HUES64 (cell line): ENCODE measurements around the gene RNF31. TPM values are rescaled to one million over a fixed set of nuclear protein-coding genes. Genes with fewer than 3 reads are reported as not detected.
"Not testable (repeated sequence)": the region's sequence is repeated elsewhere in the genome, so short reads cannot be mapped to it uniquely, and the experiment has no call there.

ENCODE experiments used
- H3K27ac ChIP-seq: 2 replicates; pipeline ENCODE4 v1.7.0; 2013; ENCODE audit warnings: low read depth, low read length, inconsistent platforms
- H3K27me3 ChIP-seq: 2 replicates; pipeline ENCODE4 v1.6.1; 2013; ENCODE audit warnings: mild to moderate bottlenecking, low read length; ENCODE audit not compliant: insufficient read depth
- H3K36me3 ChIP-seq: 2 replicates; pipeline ENCODE4 v1.6.1; 2013; ENCODE audit warnings: mild to moderate bottlenecking, low read length; ENCODE audit not compliant: insufficient read depth
- H3K4me1 ChIP-seq: 2 replicates; pipeline ENCODE4 v1.6.1; 2013; ENCODE audit warnings: mild to moderate bottlenecking, low read length, moderate library complexity; ENCODE audit not compliant: insufficient read depth
- H3K4me3 ChIP-seq: 2 replicates; pipeline ENCODE4 v1.5.1; 2013; ENCODE audit warnings: mild to moderate bottlenecking, low read length, moderate library complexity
- H3K9ac ChIP-seq: 2 replicates; pipeline ENCODE4 v1.6.1; 2013; ENCODE audit warnings: mild to moderate bottlenecking, low read depth, low read length
- H3K9me3 ChIP-seq: 2 replicates; pipeline ENCODE4 v1.6.1; 2013; ENCODE audit warnings: low read depth, low read length; ENCODE audit not compliant: insufficient read depth
- WGBS: fragments of 150-250, 120-280 bp; methylation state at CpG from one replicate; pipeline ENCODE4 v1.1.7; 2013; ENCODE audit warnings: missing lambda C conversion rate; 5-methylcytosine and 5-hydroxymethylcytosine counted together
- polyA plus RNA-seq, 2 experiments: library from polyadenylated mRNA; stranded (reverse); fragments of 50-300 nt; gene quantifications; one replicate each; pipeline ENCODE4 v1.2.3, GENCODE V29; 2013

Gene RNF31
- 33.3 TPM for polyA plus RNA-seq (2013, experiment 1 of 2)
- 43.2 TPM for polyA plus RNA-seq (2013, experiment 2 of 2)

GRCh38 chr14:24146978-24147760 lies at the start of gene RNF31:
RNF31 (plus strand) TSS chr14:24147498; CDS start chr14:24147699, 201 bp downstream.
- Histone ChIP-seq H3K36me3 (peaks cover 55% of the 10 kb centered on the region), H3K9me3 (no peaks in the 10 kb centered on the region), H3K9ac (peak within 1 kb of the TSS; percentile 83), H3K27ac (peak within 1 kb of the TSS; percentile 54), H3K4me1 (peaks cover 10% of the 10 kb centered on the region; the same call in 1 of the 2 replicates), H3K27me3 (no peaks in the 10 kb centered on the region), H3K4me3 (peak within 1 kb of the TSS; percentile 92)
- under 1% methylated on average over 57 of the region's 57 CpGs for WGBS

- no peaks in the 10 kb centered on the region for H3K27me3 ChIP-seq
- H3K9me3 ChIP-seq, result no peaks in the 10 kb centered on the region
- H3K4me3 ChIP-seq, result no peak overlapping the region
- H3K9ac ChIP-seq, result no peak overlapping the region
- H3K4me1 ChIP-seq, result peaks cover 13% of the 10 kb centered on the region
- H3K27ac ChIP-seq, result no peak overlapping the region
- peaks cover 44% of the 10 kb centered on the region for H3K36me3 ChIP-seq
- WGBS, result 95% methylated on average over 16 of the region's 16 CpGs
These were observed 48.9 kb upstream of the RNF31 start for GRCh38 chr14:24098229-24098926.

GRCh38 chr14:24098927-24099813 lies 48.1 kb upstream of the RNF31 start:
- no peaks in the 10 kb centered on the region for H3K27me3 ChIP-seq
- H3K27ac ChIP-seq, result no peak overlapping the region
- H3K36me3 ChIP-seq, result peaks cover 51% of the 10 kb centered on the region
- H3K9ac ChIP-seq, result no peak overlapping the region
- WGBS, result 92% methylated on average over 17 of the region's 17 CpGs
- H3K9me3 ChIP-seq, result no peaks in the 10 kb centered on the region
- H3K4me3 ChIP-seq, result no peak overlapping the region
- 0 out of 2 replicates have a peak, but pooled peaks cover 9% of the 10 kb centered on the region for H3K4me1 ChIP-seq

- WGBS, result 90% methylated on average over 4 of the region's 4 CpGs
- Histone ChIP-seq H3K27me3 (no peaks in the 10 kb centered on the region), H3K9ac (no peak overlapping the region), H3K27ac (no peak overlapping the region), H3K9me3 (peaks cover 5% of the 10 kb centered on the region; the same call in 1 of the 2 replicates), H3K36me3 (peaks cover 51% of the 10 kb centered on the region), H3K4me3 (no peak overlapping the region), H3K4me1 (0 out of 2 replicates have a peak, but pooled peaks cover 4% of the 10 kb centered on the region)
These were observed 46.9 kb upstream of the RNF31 start for GRCh38 chr14:24100197-24100981.

- WGBS, result 100% methylated on average over 1 of the region's 3 CpGs
- H3K36me3 ChIP-seq, result peaks cover 51% of the 10 kb centered on the region
These were observed 46.3 kb upstream of the RNF31 start for GRCh38 chr14:24100982-24101494.

GRCh38 chr14:24102357-24103048 lies 44.8 kb upstream of the RNF31 start:
- Histone ChIP-seq H3K4me3 (no peak overlapping the region), H3K27ac (no peak overlapping the region), H3K9me3 (peaks cover 5% of the 10 kb centered on the region; the same call in 1 of the 2 replicates), H3K9ac (no peak overlapping the region), H3K4me1 (no peaks in the 10 kb centered on the region), H3K36me3 (peaks cover 51% of the 10 kb centered on the region), H3K27me3 (no peaks in the 10 kb centered on the region)
- WGBS, result 93% methylated on average over 7 of the region's 7 CpGs

More at GRCh38 chr14:24100982-24101494, 46.3 kb upstream of the RNF31 start:
- H3K4me3 ChIP-seq, result no peak overlapping the region
- H3K9me3 ChIP-seq, result peaks cover 5% of the 10 kb centered on the region; the same call in 1 of the 2 replicates
- H3K27me3 ChIP-seq, result no peaks in the 10 kb centered on the region
- H3K27ac ChIP-seq, result no peak overlapping the region
- H3K4me1 ChIP-seq, result no peaks in the 10 kb centered on the region
- H3K9ac ChIP-seq, result no peak overlapping the region

GRCh38 chr14:24103451-24103850 lies 43.8 kb upstream of the RNF31 start:
- Histone ChIP-seq H3K9me3 (peaks cover 5% of the 10 kb centered on the region; the same call in 1 of the 2 replicates), H3K27me3 (no peaks in the 10 kb centered on the region), H3K27ac (no peak overlapping the region), H3K4me1 (no peaks in the 10 kb centered on the region), H3K4me3 (no peak overlapping the region), H3K9ac (no peak overlapping the region), H3K36me3 (peaks cover 44% of the 10 kb centered on the region)
- WGBS, result 96% methylated on average over 13 of the region's 13 CpGs

- H3K27me3 ChIP-seq, H3K4me1 ChIP-seq, H3K27ac ChIP-seq, H3K9ac ChIP-seq, H3K9me3 ChIP-seq, H3K4me3 ChIP-seq: not testable (repeated sequence)
- WGBS, result 91% methylated on average over 8 of the region's 8 CpGs
- H3K36me3 ChIP-seq, result peaks cover 21% of the 10 kb centered on the region
These were observed 41.6 kb upstream of the RNF31 start for GRCh38 chr14:24105609-24106239.

- H3K27me3 ChIP-seq, result no peaks in the 10 kb centered on the region
- H3K9ac ChIP-seq, result no peak overlapping the region
- WGBS, result 100% methylated on average over 1 of the region's 4 CpGs
- H3K4me3 ChIP-seq, result no peak overlapping the region
- H3K4me1 ChIP-seq, result no peaks in the 10 kb centered on the region
- peaks cover 5% of the 10 kb centered on the region; the same call in 1 of the 2 replicates for H3K9me3 ChIP-seq
- no peak overlapping the region for H3K27ac ChIP-seq
- peaks cover 16% of the 10 kb centered on the region for H3K36me3 ChIP-seq
These were observed 40.5 kb upstream of the RNF31 start for GRCh38 chr14:24106672-24107271.
